Parathyroid adenoma (tissue), 2 donors: ENCODE results near the gene RSPRY1.
"Not testable (repeated sequence)": the region's sequence is repeated elsewhere in the genome, so short reads cannot be mapped to it uniquely, and the experiment has no call there.

ENCODE experiments used
- H2AFZ ChIP-seq: fragments of 300-600 bp; sonication (generic); one replicate; pipeline ENCODE4 v1.7.0; 2017; ENCODE audit warnings: antibody characterized with exemption, mild to moderate bottlenecking
- H3K27ac ChIP-seq: fragments of 300-600 bp; sonication (generic); one replicate; pipeline ENCODE4 v1.7.0; 2017
- H3K27me3 ChIP-seq: fragments of 300-600 bp; sonication (generic); one replicate; pipeline ENCODE4 v1.7.0; 2017; ENCODE audit warnings: low read length; ENCODE audit not compliant: control insufficient read depth, insufficient read depth
- H3K36me3 ChIP-seq: fragments of 300-600 bp; sonication (generic); one replicate; pipeline ENCODE4 v1.7.0; 2017; ENCODE audit warnings: low read length; ENCODE audit not compliant: control insufficient read depth, insufficient read depth
- H3K4me1 ChIP-seq: fragments of 300-600 bp; sonication (generic); one replicate; pipeline ENCODE4 v1.7.0; 2017; ENCODE audit warnings: control low read depth
- H3K4me2 ChIP-seq: fragments of 300-600 bp; sonication (generic); one replicate; pipeline ENCODE4 v1.7.0; 2017; ENCODE audit warnings: low read length
- H3K4me3 ChIP-seq: fragments of 300-600 bp; sonication (generic); one replicate; pipeline ENCODE4 v1.7.0; 2017; ENCODE audit warnings: low read depth, low read length
- H3K79me2 ChIP-seq: fragments of 300-600 bp; sonication (generic); one replicate; pipeline ENCODE4 v1.7.0; 2017; ENCODE audit warnings: control low read depth
- H3K9ac ChIP-seq: fragments of 300-600 bp; sonication (generic); one replicate; pipeline ENCODE4 v1.7.0; 2017; ENCODE audit warnings: mild to moderate bottlenecking
- H3K9me3 ChIP-seq: fragments of 300-600 bp; sonication (generic); one replicate; pipeline ENCODE4 v1.7.0; 2017; ENCODE audit warnings: low read length; ENCODE audit not compliant: control insufficient read depth
- CTCF ChIP-seq: fragments of 300-600 bp; sonication (generic); IDR thresholded peaks from one replicate; pipeline ENCODE4 v1.7.0; 2017; ENCODE audit warnings: antibody characterized with exemption, mild to moderate bottlenecking
- donor health status: primary hyperparathyroidism.

The RSPRY1 gene

DNA sequence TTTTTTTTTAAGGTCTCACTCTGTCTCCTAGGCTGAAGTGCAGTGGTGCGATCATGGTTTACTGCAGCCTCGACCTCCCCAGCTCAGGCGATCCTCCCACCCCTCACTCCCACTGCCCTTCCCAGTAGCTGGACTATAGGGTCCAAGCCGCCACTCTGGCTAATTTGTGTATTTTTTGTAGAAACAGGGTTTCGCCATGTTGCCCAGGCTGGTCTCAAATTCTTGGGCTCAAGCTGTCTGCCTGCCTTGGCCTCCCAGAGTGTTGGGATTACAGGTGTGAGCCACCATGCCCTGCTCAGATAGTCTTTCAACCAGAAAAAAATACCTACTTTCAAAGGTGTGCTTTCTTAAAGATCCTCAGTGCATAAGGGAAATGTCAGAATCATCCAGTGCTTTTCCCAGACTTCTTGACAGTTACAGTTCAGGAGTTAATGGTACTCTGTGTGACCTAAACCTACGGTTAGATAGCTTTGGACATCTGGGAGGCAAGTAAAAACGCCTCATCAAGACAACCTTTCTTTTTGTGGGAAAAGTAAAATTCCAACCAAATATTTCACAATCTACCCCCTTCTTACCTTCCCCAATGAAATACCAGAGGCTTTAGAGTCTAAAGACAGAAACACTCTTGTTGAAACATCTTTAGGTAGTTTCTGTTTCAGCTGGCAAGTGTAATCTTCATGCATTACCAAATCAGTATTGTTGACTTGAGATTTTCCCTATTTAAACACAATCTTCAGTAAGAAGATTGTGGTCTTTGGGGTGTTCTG, 6.8 kb downstream of the RSPRY1 start:
- TF ChIP-seq CTCF, result no peak
- no peak overlapping the region for H2AFZ ChIP-seq
- H3K4me3 ChIP-seq, result no peak overlapping the region
- no peaks in the 10 kb centered on the region for H3K27me3 ChIP-seq
- peaks cover 3% of the 10 kb centered on the region for H3K4me1 ChIP-seq
- no peak overlapping the region for H3K4me2 ChIP-seq
- no peaks in the 10 kb centered on the region for H3K36me3 ChIP-seq
- H3K9me3 ChIP-seq, result no peaks in the 10 kb centered on the region
- peaks cover 49% of the 10 kb centered on the region for H3K79me2 ChIP-seq
- no peak overlapping the region for H3K9ac ChIP-seq
- H3K27ac ChIP-seq, result no peak overlapping the region

- no peak overlapping the region for H3K4me2 ChIP-seq
- H3K4me3 ChIP-seq, result no peak overlapping the region
- H3K27ac ChIP-seq, result no peak overlapping the region
- H3K79me2 ChIP-seq, result peaks cover 46% of the 10 kb centered on the region
- TF ChIP-seq CTCF, result no peak
- peaks cover 2% of the 10 kb centered on the region for H3K4me1 ChIP-seq
- no peak overlapping the region for H3K9ac ChIP-seq
- H3K27me3 ChIP-seq, result no peaks in the 10 kb centered on the region
- H3K9me3 ChIP-seq, result no peaks in the 10 kb centered on the region
- H3K36me3 ChIP-seq, result no peaks in the 10 kb centered on the region
- no peak overlapping the region for H2AFZ ChIP-seq
These were observed 8.4 kb downstream of the RSPRY1 start for GRCh38 chr16:57194512-57194911.

DNA sequence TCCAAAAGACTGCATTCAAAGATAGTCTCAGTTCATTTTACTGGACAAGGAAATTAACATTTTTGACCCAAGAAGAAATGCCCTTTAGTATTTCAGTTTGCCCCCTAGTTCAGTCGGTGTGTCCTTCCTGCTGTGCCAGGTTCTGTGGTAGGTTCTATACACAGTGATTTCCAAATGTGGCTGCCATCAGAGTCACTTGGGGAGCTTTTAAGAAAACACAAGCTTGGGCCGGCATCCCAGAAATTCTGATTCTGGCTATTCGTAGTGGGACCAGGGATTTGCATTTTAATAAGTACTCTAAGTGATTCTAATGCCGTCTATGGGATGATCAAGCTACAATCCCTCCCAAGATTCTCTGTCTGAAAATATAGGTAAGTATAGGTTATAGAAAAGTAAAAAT, 10.2 kb downstream of the RSPRY1 start:
- H3K9ac ChIP-seq, result no peak overlapping the region
- H3K36me3 ChIP-seq, result no peaks in the 10 kb centered on the region
- no peak overlapping the region for H3K4me2 ChIP-seq
- TF ChIP-seq CTCF, result no peak
- H3K79me2 ChIP-seq, result peaks cover 30% of the 10 kb centered on the region
- no peak overlapping the region for H2AFZ ChIP-seq
- no peak overlapping the region for H3K4me3 ChIP-seq
- H3K9me3 ChIP-seq, result no peaks in the 10 kb centered on the region
- H3K4me1 ChIP-seq, result no peaks in the 10 kb centered on the region
- H3K27me3 ChIP-seq, result no peaks in the 10 kb centered on the region
- H3K27ac ChIP-seq, result no peak overlapping the region

GRCh38 chr16:57196753-57197152, 10.6 kb downstream of the RSPRY1 start:
- Histone ChIP-seq H3K4me3 (no peak overlapping the region), H3K9me3 (no peaks in the 10 kb centered on the region), H3K36me3 (no peaks in the 10 kb centered on the region), H3K9ac (no peak overlapping the region), H3K27me3 (no peaks in the 10 kb centered on the region), H3K4me1 (no peaks in the 10 kb centered on the region), H3K4me2 (no peak overlapping the region), H2AFZ (no peak overlapping the region), H3K27ac (no peak overlapping the region), H3K79me2 (peaks cover 29% of the 10 kb centered on the region)
- TF ChIP-seq CTCF, result no peak

DNA sequence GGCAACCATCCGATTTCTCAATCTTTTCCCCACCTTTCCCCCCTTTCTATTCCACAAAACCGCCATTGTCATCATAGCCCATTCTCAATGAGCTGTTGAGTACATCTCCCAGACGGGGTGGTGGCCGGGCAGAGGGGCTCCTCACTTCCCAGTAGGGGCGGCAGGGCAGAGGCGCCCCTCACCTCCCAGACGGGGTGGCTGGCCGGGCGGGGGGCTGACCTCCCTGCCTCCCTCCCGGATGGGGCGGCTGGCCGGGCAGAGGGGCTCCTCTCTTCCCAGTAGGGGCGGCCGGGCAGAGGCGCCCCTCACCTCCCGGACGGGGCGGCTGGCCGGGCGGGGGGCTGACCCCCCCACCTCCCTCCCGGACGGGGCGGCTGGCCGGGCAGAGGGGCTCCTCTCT, 14.2 kb downstream of the RSPRY1 start:
- H3K4me1 ChIP-seq, H3K4me2 ChIP-seq, H2AFZ ChIP-seq, H3K36me3 ChIP-seq, H3K4me3 ChIP-seq, H3K27ac ChIP-seq, H3K9me3 ChIP-seq, H3K9ac ChIP-seq, H3K27me3 ChIP-seq: not testable (repeated sequence)
- H3K79me2 ChIP-seq, result peaks cover 18% of the 10 kb centered on the region

GRCh38 chr16:57200926-57201325, 14.8 kb downstream of the RSPRY1 start:
- not testable (repeated sequence) for H3K9me3 ChIP-seq, H3K36me3 ChIP-seq, H3K4me2 ChIP-seq, H3K4me3 ChIP-seq, H3K4me1 ChIP-seq, H3K27ac ChIP-seq, H3K27me3 ChIP-seq, H2AFZ ChIP-seq, H3K9ac ChIP-seq
- peaks cover 18% of the 10 kb centered on the region for H3K79me2 ChIP-seq
